ENCODE results near the gene RPS6KB1.
"Not testable (repeated sequence)": the region's sequence is repeated elsewhere in the genome, so short reads cannot be mapped to it uniquely, and the experiment has no call there.

The RPS6KB1 gene

DNA sequence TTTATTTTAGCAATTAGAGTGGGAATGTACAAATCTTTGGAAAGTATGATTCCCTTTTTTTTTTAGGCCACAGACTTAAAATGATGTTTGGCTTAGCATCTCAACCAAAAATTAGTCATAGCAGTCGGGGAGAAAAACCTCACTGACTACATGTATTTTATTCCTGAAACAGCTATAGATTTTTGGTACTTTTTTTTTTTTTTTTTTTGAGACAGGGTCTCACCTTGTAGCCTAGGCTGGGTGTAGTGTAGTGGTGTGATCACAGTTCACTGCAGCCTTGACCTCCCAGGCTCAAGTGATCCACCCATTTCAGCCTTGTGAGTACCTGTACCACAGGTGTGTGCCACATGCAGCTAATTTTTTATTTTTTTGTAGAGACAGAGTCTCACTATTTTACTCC, 48.2 kb downstream of the RPS6KB1 start:
- CTCF ChIA-PET = interaction anchor here (1.0 kb wide), 1 partner anchor 96 kb away, joined by 3 read pairs; no protein-coding TSS in a partner anchor
- no peak for DNase-seq (ENCODE audit: extremely low spot score)
- POLR2A ChIA-PET = interaction anchor here (0.7 kb wide), 1 partner anchor 98 kb away, joined by 5 read pairs; no protein-coding TSS in a partner anchor
- TF ChIP-seq, protein P1, sequence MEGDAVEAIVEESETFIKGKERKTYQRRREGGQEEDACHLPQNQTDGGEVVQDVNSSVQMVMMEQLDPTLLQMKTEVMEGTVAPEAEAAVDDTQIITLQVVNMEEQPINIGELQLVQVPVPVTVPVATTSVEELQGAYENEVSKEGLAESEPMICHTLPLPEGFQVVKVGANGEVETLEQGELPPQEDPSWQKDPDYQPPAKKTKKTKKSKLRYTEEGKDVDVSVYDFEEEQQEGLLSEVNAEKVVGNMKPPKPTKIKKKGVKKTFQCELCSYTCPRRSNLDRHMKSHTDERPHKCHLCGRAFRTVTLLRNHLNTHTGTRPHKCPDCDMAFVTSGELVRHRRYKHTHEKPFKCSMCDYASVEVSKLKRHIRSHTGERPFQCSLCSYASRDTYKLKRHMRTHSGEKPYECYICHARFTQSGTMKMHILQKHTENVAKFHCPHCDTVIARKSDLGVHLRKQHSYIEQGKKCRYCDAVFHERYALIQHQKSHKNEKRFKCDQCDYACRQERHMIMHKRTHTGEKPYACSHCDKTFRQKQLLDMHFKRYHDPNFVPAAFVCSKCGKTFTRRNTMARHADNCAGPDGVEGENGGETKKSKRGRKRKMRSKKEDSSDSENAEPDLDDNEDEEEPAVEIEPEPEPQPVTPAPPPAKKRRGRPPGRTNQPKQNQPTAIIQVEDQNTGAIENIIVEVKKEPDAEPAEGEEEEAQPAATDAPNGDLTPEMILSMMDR (IDR thresholded peaks at IDR 0.05; ENCODE audit: control extremely low read depth, extremely low read depth, low read depth, missing control alignments) = no peak

DNA sequence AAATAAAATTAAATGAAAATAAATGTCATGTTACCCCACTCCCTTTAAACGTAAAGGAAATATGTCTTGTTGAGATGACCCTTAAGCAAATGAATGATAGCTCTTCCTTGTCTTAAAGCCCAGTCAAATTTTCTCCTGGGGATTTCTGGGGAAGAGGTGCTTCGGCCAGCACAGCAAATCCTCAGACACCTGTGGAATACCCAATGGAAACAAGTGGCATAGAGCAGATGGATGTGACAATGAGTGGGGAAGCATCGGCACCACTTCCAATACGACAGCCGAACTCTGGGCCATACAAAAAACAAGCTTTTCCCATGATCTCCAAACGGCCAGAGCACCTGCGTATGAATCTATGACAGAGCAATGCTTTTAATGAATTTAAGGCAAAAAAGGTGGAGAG, 53.5 kb downstream of the RPS6KB1 start:
- POLR2A ChIA-PET; DNase-seq (ENCODE audit: extremely low spot score): not testable (repeated sequence)
- CTCF ChIA-PET = interaction anchor here (1.2 kb wide), 1 partner anchor 32 kb away, joined by 3 read pairs; no protein-coding TSS in a partner anchor

DNA sequence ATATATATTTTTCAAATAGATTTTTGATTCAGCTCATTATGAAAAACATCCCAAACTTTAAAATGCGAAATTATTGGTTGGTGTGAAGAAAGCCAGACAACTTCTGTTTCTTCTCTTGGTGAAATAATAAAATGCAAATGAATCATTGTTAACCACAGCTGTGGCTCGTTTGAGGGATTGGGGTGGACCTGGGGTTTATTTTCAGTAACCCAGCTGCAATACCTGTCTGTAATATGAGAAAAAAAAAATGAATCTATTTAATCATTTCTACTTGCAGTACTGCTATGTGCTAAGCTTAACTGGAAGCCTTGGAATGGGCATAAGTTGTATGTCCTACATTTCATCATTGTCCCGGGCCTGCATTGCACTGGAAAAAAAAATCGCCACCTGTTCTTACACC, 54.4 kb downstream of the RPS6KB1 start:
- POLR2A ChIA-PET; DNase-seq (ENCODE audit: extremely low spot score): not testable (repeated sequence)
- CTCF ChIA-PET = interaction anchor here (1.2 kb wide), 1 partner anchor 33 kb away, joined by 3 read pairs; no protein-coding TSS in a partner anchor

DNA sequence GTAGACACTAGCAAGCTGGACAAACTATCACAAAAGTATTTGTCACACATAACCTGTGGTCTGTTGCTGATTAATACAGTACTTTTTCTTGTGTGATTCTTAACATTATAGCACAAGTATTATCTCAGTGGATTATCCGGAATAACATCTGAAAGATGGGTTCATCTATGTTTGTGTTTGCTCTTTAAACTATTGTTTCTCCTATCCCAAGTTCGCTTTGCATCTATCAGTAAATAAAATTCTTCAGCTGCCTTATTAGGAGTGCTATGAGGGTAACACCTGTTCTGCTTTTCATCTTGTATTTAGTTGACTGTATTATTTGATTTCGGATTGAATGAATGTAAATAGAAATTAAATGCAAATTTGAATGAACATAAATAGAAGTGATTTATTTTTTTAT, 57.1 kb downstream of the RPS6KB1 start:
- DNase-seq (ENCODE audit: extremely low spot score) = no peak

DNA sequence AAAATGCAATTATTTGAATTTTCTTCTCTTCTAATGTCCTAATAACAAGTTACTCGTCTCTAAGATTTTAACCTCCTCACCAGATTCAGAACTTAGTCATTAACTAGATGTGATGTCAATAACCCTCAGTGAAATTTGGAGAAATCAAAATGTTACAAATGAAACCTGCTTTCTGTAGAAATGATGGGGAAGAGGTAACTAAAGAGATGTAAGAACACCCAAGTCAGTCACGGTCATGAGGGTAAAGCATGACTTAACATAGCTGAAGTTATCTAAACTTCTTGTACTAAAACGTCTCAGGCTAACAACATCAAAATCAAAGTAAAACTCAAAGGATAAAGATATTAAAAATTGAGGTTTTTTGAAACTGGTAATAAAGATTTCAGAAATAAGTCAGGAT, 61.9 kb downstream of the RPS6KB1 start:
- DNase-seq (ENCODE audit: extremely low spot score) = no peak
- POLR2A ChIA-PET = no interaction called here
- CTCF ChIA-PET = interaction anchor here (1.4 kb wide), 1 partner anchor 209 kb away, joined by 3 read pairs; no protein-coding TSS in a partner anchor
- TF ChIP-seq, protein P1 (IDR thresholded peaks at IDR 0.05; ENCODE audit: control extremely low read depth, extremely low read depth, low read depth, missing control alignments) = no peak

More for the DNA sequence above, 57.1 kb downstream of the RPS6KB1 start:
- ChIA-PET CTCF (no interaction called here), POLR2A (interaction anchor here (1.0 kb wide), 1 partner anchor 15 kb away, joined by 3 read pairs; the partner anchor contains the start of gene RNFT1)
- TF ChIP-seq, protein P1 (IDR thresholded peaks at IDR 0.05; ENCODE audit: control extremely low read depth, extremely low read depth, low read depth, missing control alignments) = no peak

DNA sequence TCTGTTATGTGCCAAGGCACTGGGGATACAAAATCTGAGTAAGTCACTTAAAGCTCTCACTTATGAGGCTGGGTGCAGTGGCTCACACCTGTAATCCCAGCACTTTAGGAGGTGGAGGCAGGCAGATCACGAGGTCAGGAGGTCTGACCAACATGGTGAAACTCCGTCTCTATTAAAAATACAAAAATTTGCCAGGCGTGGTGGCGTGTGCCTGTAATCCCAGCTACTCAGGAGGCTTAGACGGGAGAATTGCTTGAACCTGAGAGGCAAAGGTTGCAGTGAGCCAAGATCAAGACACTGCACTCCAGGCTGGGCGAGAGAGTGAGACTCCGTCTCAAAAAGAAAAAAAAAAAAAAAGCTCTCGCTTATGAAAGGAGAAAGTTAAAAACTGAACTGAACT, 66.7 kb downstream of the RPS6KB1 start:
- POLR2A ChIA-PET; DNase-seq (ENCODE audit: extremely low spot score); CTCF ChIA-PET: not testable (repeated sequence)

DNA sequence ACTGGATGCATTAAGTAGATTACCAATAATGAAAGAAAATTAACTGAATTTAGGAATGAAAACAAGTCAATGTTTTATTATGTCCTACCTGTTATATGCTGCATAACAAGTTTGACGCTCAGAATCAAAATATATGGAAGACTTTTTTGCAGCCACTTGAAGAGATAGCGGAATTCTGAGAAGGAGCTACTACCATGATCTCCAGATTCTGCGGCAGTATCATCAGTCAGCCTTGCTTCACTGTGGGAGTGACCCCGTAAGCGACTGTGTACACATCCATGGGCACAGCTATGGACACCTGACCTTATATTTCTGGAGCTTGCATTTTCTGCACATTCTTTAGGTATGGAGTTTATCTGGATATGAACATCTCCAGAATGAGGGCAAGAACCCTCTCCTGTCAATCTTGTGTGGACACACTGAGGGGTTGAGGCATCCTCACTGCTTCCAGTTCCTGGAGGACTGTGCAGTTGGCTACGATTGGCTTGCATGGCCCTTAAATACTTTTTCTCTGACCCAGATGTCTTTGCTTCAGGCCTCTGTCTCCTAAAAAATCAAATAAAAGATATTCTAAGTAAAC, 69.9 kb downstream of the RPS6KB1 start:
- DNase-seq (ENCODE audit: extremely low spot score) = no peak
- TF ChIP-seq, protein P1 (IDR thresholded peaks at IDR 0.05; ENCODE audit: control extremely low read depth, extremely low read depth, low read depth, missing control alignments) = no peak
- POLR2A ChIA-PET = no interaction called here
- CTCF ChIA-PET = interaction anchor here (0.8 to 1.0 kb wide), 2 partner anchors 9 to 12 kb away, joined by 3 read pairs; no protein-coding TSS in a partner anchor

DNA sequence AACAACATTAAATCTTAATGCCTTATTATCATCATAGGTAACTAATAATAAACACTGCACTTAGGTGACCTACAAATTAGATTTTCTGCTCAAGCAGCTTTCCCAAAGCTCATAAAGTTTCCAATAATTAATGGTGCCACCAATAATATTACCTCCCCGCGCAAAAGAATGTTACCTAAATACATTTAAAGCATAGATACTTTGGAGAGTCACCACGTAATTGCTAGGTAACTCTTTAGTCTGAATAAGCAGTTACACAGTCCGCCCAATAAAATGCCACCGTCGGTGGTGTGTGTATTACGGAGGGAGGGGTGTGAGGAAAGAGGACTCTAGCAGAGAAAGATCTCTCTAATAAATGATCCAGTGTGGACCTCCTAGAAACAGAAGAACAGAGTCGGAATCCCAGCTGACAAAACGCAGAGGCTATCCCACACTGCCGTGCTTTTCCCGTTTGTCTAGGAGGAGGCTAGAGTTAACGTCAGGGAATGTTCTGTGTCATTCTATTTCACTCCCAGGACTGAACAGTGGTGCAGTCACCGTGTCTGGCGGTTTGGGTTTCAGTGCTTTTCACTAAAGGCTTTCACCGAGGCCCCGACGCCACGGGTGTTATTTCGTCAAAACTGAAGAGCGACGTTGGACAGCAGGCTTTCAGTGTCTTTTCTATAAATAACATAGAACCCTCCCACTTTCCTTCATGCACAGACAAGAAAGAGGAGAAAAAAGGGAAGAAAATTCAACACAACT, 71.0 kb downstream of the RPS6KB1 start:
- ChIA-PET CTCF (interaction anchor here (1.2 to 1.7 kb wide), 3 partner anchors 30 to 634 kb away, joined by 3 to 7 read pairs (median 3); no protein-coding TSS in a partner anchor), POLR2A (no interaction called here)
- TF ChIP-seq, protein P1 (IDR thresholded peaks at IDR 0.05; ENCODE audit: control extremely low read depth, extremely low read depth, low read depth, missing control alignments) = no peak
- peak; percentile 24 for DNase-seq (ENCODE audit: extremely low spot score)

Measured in GM10248 (cell line).